Measurements from ENCODE around the gene RXRA. TPM values are rescaled to one million over a fixed set of nuclear protein-coding genes. Genes with fewer than 3 reads are reported as not detected.

Gene RXRA
- total and polyA plus RNA-seq, 2 experiments from 2014 or later, result 32.9 to 46.1 TPM

GRCh38 chr9:134439368-134439784, 113.1 kb downstream of the RXRA start:
- no peak for TF ChIP-seq CTCF (IDR thresholded peaks at IDR 0.05; ENCODE audit: low read depth, low read length)
- Histone ChIP-seq H3K4me3 (no peak overlapping the region), H3K27ac (peak overlapping the region; percentile 55), H3K9me3 (ENCODE audit: low read depth) (no peaks in the 10 kb centered on the region), H3K4me1 (ENCODE audit: low read depth) (peaks cover 31% of the 10 kb centered on the region), H3K36me3 (peaks cover 2% of the 10 kb centered on the region), H3K27me3 (no peaks in the 10 kb centered on the region)
- DNase-seq (ENCODE audit: low read depth in 1 of 2, low spot score in 1 of 2), result no peak

GRCh38 chr9:134440636-134441226, 114.5 kb downstream of the RXRA start:
- H3K4me1 ChIP-seq (ENCODE audit: low read depth), result peaks cover 29% of the 10 kb centered on the region
- no peak overlapping the region for H3K4me3 ChIP-seq
- H3K27me3 ChIP-seq, result no peaks in the 10 kb centered on the region
- no peaks in the 10 kb centered on the region for H3K36me3 ChIP-seq
- TF ChIP-seq CTCF (IDR thresholded peaks at IDR 0.05; ENCODE audit: low read depth, low read length), result no peak
- DNase-seq (ENCODE audit: low read depth in 1 of 2, low spot score in 1 of 2), result no peak
- H3K27ac ChIP-seq, result peak overlapping the region; percentile 55
- no peaks in the 10 kb centered on the region for H3K9me3 ChIP-seq (ENCODE audit: low read depth)

GRCh38 chr9:134441227-134442084, 115.2 kb downstream of the RXRA start:
- TF ChIP-seq CTCF (IDR thresholded peaks at IDR 0.05; ENCODE audit: low read depth, low read length), result no peak
- no peaks in the 10 kb centered on the region for H3K9me3 ChIP-seq (ENCODE audit: low read depth)
- no peak overlapping the region for H3K27ac ChIP-seq
- no peak for DNase-seq (ENCODE audit: low read depth in 1 of 2, low spot score in 1 of 2)
- H3K4me3 ChIP-seq, result no peak overlapping the region
- H3K27me3 ChIP-seq, result no peaks in the 10 kb centered on the region
- peaks cover 29% of the 10 kb centered on the region for H3K4me1 ChIP-seq (ENCODE audit: low read depth)
- no peaks in the 10 kb centered on the region for H3K36me3 ChIP-seq

GRCh38 chr9:134442085-134442474, 115.8 kb downstream of the RXRA start:
- no peak for TF ChIP-seq CTCF (IDR thresholded peaks at IDR 0.05; ENCODE audit: low read depth, low read length)
- no peaks in the 10 kb centered on the region for H3K27me3 ChIP-seq
- no peak overlapping the region for H3K27ac ChIP-seq
- peaks cover 26% of the 10 kb centered on the region for H3K4me1 ChIP-seq (ENCODE audit: low read depth)
- H3K36me3 ChIP-seq, result no peaks in the 10 kb centered on the region
- no peaks in the 10 kb centered on the region for H3K9me3 ChIP-seq (ENCODE audit: low read depth)
- peak in 1 of 2 donors; percentile 45 for DNase-seq (ENCODE audit: low read depth in 1 of 2, low spot score in 1 of 2)
- H3K4me3 ChIP-seq, result no peak overlapping the region

- peak; percentile 36 to 66 for DNase-seq (ENCODE audit: low read depth in 1 of 2, low spot score in 1 of 2)
- peaks cover 24% of the 10 kb centered on the region for H3K4me1 ChIP-seq (ENCODE audit: low read depth)
- H3K27me3 ChIP-seq, result no peaks in the 10 kb centered on the region
- no peak overlapping the region for H3K27ac ChIP-seq
- no peaks in the 10 kb centered on the region for H3K36me3 ChIP-seq
- H3K9me3 ChIP-seq (ENCODE audit: low read depth), result no peaks in the 10 kb centered on the region
- no peak for TF ChIP-seq CTCF (IDR thresholded peaks at IDR 0.05; ENCODE audit: low read depth, low read length)
- no peak overlapping the region for H3K4me3 ChIP-seq
These were observed 116.4 kb downstream of the RXRA start for GRCh38 chr9:134442486-134443173.

Measured in cardiac muscle cell (in vitro differentiated cells and primary cell).